Measurements from ENCODE around the gene IQGAP3.

The IQGAP3 gene

GRCh38 chr1:156480016-156480370 lies 92.4 kb downstream of the IQGAP3 start:
- no peak for DNase-seq

GRCh38 chr1:156479093-156480015 lies 93.0 kb downstream of the IQGAP3 start:
- no peak for DNase-seq

- DNase-seq, result no peak
Observed at GRCh38 chr1:156478250-156478627, 94.1 kb downstream of the IQGAP3 start.

- peak in 4 of 14 donors; percentile 18 to 53 (median 38) for DNase-seq
Observed at GRCh38 chr1:156477526-156478249, 94.7 kb downstream of the IQGAP3 start.

GRCh38 chr1:156476501-156477298 lies 95.7 kb downstream of the IQGAP3 start:
- peak in 1 of 14 donors; percentile 13 for DNase-seq

DNA sequence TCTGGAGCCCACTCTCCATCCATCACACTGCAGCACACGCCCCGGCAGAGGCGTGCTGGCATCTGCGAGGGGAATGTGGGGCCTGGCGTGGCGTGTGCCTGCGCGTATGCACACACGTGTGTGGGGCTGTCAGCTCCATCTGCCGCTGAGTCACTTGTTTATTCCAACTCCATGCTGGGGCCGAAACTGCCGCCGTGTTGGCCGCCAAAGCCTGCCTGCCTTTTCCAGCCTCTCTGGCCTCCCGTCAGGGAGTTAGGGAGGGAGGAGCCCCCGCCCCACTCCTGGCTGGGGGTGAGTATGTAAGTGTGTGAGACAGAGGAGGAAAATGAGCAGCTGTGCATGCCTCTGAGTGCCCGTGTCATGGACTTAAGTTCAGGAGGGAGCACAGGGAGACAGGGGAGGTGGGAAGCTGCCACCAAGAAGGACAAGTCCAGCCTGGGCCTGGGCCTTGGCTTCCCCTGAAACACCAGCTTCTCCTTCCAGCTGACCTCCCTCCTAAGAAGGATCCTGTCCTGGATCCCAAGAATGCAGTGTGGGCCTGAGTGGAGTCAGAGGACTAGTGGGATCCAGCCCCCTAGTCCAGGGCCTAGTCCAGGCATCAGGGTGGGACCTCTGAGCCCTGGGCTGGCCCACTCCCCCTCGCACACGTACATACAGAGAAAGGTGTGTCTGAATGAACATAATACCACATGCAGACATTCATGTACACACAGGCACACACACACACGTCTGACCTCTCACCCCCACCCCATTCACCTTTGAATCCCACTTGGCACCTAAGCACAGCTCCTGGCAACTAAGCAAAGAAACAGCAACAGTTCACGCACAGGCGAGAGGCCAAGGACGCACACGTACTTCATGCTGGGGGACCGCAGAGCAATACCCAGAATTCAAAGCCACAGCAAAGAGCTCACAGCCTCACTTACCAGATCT lies 96.5 kb downstream of the IQGAP3 start:
- DNase-seq, result peak in 11 of 14 donors; percentile 18 to 83 (median 40)
